HG02642 (cell line): ENCODE data around the gene FAM234B.
"Not testable (repeated sequence)": the region's sequence is repeated elsewhere in the genome, so short reads cannot be mapped to it uniquely, and the experiment has no call there.

Experiments used
- ATAC-seq: cut with Tn5 transposase; IDR thresholded peaks from one replicate; pipeline ENCODE4 v1.9.1; 2021; ENCODE audit warnings: mild to moderate bottlenecking; ENCODE audit not compliant: unreplicated experiment, poor library complexity

Gene FAM234B

GRCh38 chr12:13011098-13011497 is 33.1 kb upstream of the FAM234B start:
- no peak for ATAC-seq

- no peak for ATAC-seq
These were observed 21.3 kb upstream of the FAM234B start for GRCh38 chr12:13022851-13023271.

- no peak for ATAC-seq
These were observed 20.2 kb upstream of the FAM234B start for GRCh38 chr12:13023811-13024530.

- ATAC-seq: no peak
These were observed 19.7 kb upstream of the FAM234B start for GRCh38 chr12:13024531-13024916.

GRCh38 chr12:13026286-13026685 is 17.9 kb upstream of the FAM234B start:
- no peak for ATAC-seq

- ATAC-seq: no peak
These were observed 17.1 kb upstream of the FAM234B start for GRCh38 chr12:13027032-13027431.

GRCh38 chr12:13027508-13027907 is 16.7 kb upstream of the FAM234B start:
- no peak for ATAC-seq

- no peak for ATAC-seq
These were observed 15.2 kb upstream of the FAM234B start for GRCh38 chr12:13028825-13029570.

GRCh38 chr12:13030541-13031291 is 13.5 kb upstream of the FAM234B start:
- no peak for ATAC-seq

GRCh38 chr12:13032164-13032563 is 12.0 kb upstream of the FAM234B start:
- ATAC-seq: no peak

- ATAC-seq: no peak
These were observed 10.7 kb upstream of the FAM234B start for GRCh38 chr12:13033476-13033875.

GRCh38 chr12:13035335-13035734 is 8.8 kb upstream of the FAM234B start:
- not testable (repeated sequence) for ATAC-seq

- ATAC-seq: no peak
These were observed 7.3 kb upstream of the FAM234B start for GRCh38 chr12:13036881-13037280.

- no peak for ATAC-seq
These were observed 5.6 kb upstream of the FAM234B start for GRCh38 chr12:13038491-13039161.

GRCh38 chr12:13039328-13039956 is 4.7 kb upstream of the FAM234B start:
- no peak for ATAC-seq

GRCh38 chr12:13041224-13041623 is 3.0 kb upstream of the FAM234B start:
- no peak for ATAC-seq

GRCh38 chr12:13042666-13043230 is 1.4 kb upstream of the FAM234B start:
- no peak for ATAC-seq

GRCh38 chr12:13044906-13045299 is 722 bp downstream of the FAM234B start:
- no peak for ATAC-seq

GRCh38 chr12:13045816-13046215 is 1.6 kb downstream of the FAM234B start:
- ATAC-seq: no peak

- peak; percentile 52 for ATAC-seq
These were observed 2.8 kb downstream of the FAM234B start for GRCh38 chr12:13046964-13047363.
